Epithelial cell of prostate (primary cell): ENCODE data around the gene ANKRD27.
"Not testable (repeated sequence)": the region's sequence is repeated elsewhere in the genome, so short reads cannot be mapped to it uniquely, and the experiment has no call there.

Experiments used
- DNase-seq: peaks from one replicate; pipeline ENCODE4 v3.0.0-alpha.2; 2011; ENCODE audit warnings: low read depth, low spot score
- H3K27ac ChIP-seq: fragments of 450-650 bp; 2 replicates; pipeline ENCODE4 v1.5.1; 2017; ENCODE audit warnings: mild to moderate bottlenecking

ANKRD27 gene

GRCh38 chr19:32658527-32658926 lies 16.5 kb downstream of the ANKRD27 start:
- no peak for DNase-seq
- H3K27ac ChIP-seq, result no peak overlapping the region

GRCh38 chr19:32658075-32658474 lies 16.9 kb downstream of the ANKRD27 start:
- H3K27ac ChIP-seq, result no peak overlapping the region
- no peak for DNase-seq

- not testable (repeated sequence) for H3K27ac ChIP-seq, DNase-seq
These were observed 18.6 kb downstream of the ANKRD27 start for GRCh38 chr19:32656379-32656778.

GRCh38 chr19:32653599-32653915 lies 21.4 kb downstream of the ANKRD27 start:
- H3K27ac ChIP-seq, result no peak overlapping the region
- no peak for DNase-seq

- H3K27ac ChIP-seq, result no peak overlapping the region
- DNase-seq, result no peak
These were observed 21.9 kb downstream of the ANKRD27 start for GRCh38 chr19:32652894-32653598.

- H3K27ac ChIP-seq, result not testable (repeated sequence)
These were observed 22.6 kb downstream of the ANKRD27 start for GRCh38 chr19:32652331-32652730.

GRCh38 chr19:32651729-32652140 lies 23.2 kb downstream of the ANKRD27 start:
- H3K27ac ChIP-seq, result no peak overlapping the region
- DNase-seq, result no peak

More at GRCh38 chr19:32652331-32652730, 22.6 kb downstream of the ANKRD27 start:
- not testable (repeated sequence) for DNase-seq

GRCh38 chr19:32650671-32651070 lies 24.3 kb downstream of the ANKRD27 start:
- DNase-seq, result no peak
- H3K27ac ChIP-seq, result no peak overlapping the region

- H3K27ac ChIP-seq, result no peak overlapping the region
- DNase-seq, result no peak
These were observed 25.2 kb downstream of the ANKRD27 start for GRCh38 chr19:32649751-32650150.

- no peak overlapping the region for H3K27ac ChIP-seq
- no peak for DNase-seq
These were observed 27.6 kb downstream of the ANKRD27 start for GRCh38 chr19:32647361-32647760.

GRCh38 chr19:32646556-32646955 lies 28.4 kb downstream of the ANKRD27 start:
- no peak overlapping the region for H3K27ac ChIP-seq
- no peak for DNase-seq

- H3K27ac ChIP-seq, result no peak overlapping the region
- DNase-seq, result no peak
These were observed 32.2 kb downstream of the ANKRD27 start for GRCh38 chr19:32642771-32643170.

GRCh38 chr19:32638625-32639024 lies 36.4 kb downstream of the ANKRD27 start:
- H3K27ac ChIP-seq, result no peak overlapping the region
- DNase-seq, result no peak

- H3K27ac ChIP-seq, result no peak overlapping the region
- no peak for DNase-seq
These were observed 37.5 kb downstream of the ANKRD27 start for GRCh38 chr19:32637480-32637879.

- H3K27ac ChIP-seq, result no peak overlapping the region
These were observed 43.6 kb downstream of the ANKRD27 start for GRCh38 chr19:32631381-32631780.

GRCh38 chr19:32630338-32630737 lies 44.6 kb downstream of the ANKRD27 start:
- H3K27ac ChIP-seq, result no peak overlapping the region
- no peak for DNase-seq

More at GRCh38 chr19:32631381-32631780, 43.6 kb downstream of the ANKRD27 start:
- no peak for DNase-seq

- DNase-seq, result no peak
- no peak overlapping the region for H3K27ac ChIP-seq
These were observed 47.2 kb downstream of the ANKRD27 start for GRCh38 chr19:32627714-32628270.

- no peak for DNase-seq
- no peak overlapping the region for H3K27ac ChIP-seq
These were observed 48.0 kb downstream of the ANKRD27 start for GRCh38 chr19:32626969-32627368.

GRCh38 chr19:32624410-32624809 lies 50.6 kb downstream of the ANKRD27 start:
- no peak for DNase-seq
- no peak overlapping the region for H3K27ac ChIP-seq

GRCh38 chr19:32622002-32622401 lies 53.0 kb downstream of the ANKRD27 start:
- DNase-seq, result no peak
- H3K27ac ChIP-seq, result no peak overlapping the region

- H3K27ac ChIP-seq, result no peak overlapping the region
- DNase-seq, result no peak
These were observed 55.8 kb downstream of the ANKRD27 start for GRCh38 chr19:32619051-32619685.

GRCh38 chr19:32615569-32615968 lies 59.4 kb downstream of the ANKRD27 start:
- DNase-seq, result no peak
- no peak overlapping the region for H3K27ac ChIP-seq
